Right lobe of liver (tissue), 4 donors: ENCODE data around the gene DPH3.

Experiments
- POLR2A ChIP-seq: fragments of 450-650 bp; IDR thresholded peaks from one replicate; pipeline ENCODE4 v1.6.1; 2017; ENCODE audit warnings: antibody characterized with exemption, mild to moderate bottlenecking
- TF ChIP-seq, protein P1 (sequence below), 4 donors: fragments of 200-600 bp in 3 of 4; fragments of 450-650 bp in 1 of 4; IDR thresholded peaks; one replicate each; pipeline versions ENCODE4 v1.5.1 to v1.8.0; 2016 to 2022; ENCODE audit warnings: antibody characterized with exemption in 4 of 4, mild to moderate bottlenecking in 2 of 4
- donor health status: DM: no; HTN: no; CAD: no.
- donor health status: DM: no; HTN: no; CAD: no.
- donor health status: DM: no; HTN: yes; CAD: no.

DNA sequence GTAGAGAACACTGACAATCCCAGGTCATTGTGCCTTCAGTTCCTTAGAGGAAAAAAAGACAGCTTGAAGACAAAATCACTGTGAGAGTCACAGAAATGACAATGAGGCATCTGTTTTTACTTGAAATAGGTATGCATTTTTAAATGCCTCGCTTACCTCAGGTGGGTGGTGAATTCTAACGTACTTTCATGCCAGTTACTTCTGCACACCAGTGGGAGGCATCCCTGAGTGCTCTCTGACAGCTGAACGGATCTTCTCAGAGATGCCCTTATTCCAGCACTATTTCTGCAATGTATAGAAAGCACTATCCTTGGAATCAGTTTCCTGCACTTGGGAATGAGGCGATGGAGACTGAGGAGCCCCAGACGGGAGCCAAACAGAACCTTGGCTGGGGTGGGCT, 16.2 kb downstream of the DPH3 start:
- TF ChIP-seq, protein P1, sequence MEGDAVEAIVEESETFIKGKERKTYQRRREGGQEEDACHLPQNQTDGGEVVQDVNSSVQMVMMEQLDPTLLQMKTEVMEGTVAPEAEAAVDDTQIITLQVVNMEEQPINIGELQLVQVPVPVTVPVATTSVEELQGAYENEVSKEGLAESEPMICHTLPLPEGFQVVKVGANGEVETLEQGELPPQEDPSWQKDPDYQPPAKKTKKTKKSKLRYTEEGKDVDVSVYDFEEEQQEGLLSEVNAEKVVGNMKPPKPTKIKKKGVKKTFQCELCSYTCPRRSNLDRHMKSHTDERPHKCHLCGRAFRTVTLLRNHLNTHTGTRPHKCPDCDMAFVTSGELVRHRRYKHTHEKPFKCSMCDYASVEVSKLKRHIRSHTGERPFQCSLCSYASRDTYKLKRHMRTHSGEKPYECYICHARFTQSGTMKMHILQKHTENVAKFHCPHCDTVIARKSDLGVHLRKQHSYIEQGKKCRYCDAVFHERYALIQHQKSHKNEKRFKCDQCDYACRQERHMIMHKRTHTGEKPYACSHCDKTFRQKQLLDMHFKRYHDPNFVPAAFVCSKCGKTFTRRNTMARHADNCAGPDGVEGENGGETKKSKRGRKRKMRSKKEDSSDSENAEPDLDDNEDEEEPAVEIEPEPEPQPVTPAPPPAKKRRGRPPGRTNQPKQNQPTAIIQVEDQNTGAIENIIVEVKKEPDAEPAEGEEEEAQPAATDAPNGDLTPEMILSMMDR (IDR thresholded peaks at IDR 0.05): no peak
- TF ChIP-seq POLR2A: no peak
